ENCODE data around the gene CELSR2. TPM values are rescaled to one million over a fixed set of nuclear protein-coding genes. Genes with fewer than 3 reads are reported as not detected.

CELSR2 gene
- total RNA-seq, 2 donors from 2014 or later, result 0.77 to 1.3 TPM

DNA sequence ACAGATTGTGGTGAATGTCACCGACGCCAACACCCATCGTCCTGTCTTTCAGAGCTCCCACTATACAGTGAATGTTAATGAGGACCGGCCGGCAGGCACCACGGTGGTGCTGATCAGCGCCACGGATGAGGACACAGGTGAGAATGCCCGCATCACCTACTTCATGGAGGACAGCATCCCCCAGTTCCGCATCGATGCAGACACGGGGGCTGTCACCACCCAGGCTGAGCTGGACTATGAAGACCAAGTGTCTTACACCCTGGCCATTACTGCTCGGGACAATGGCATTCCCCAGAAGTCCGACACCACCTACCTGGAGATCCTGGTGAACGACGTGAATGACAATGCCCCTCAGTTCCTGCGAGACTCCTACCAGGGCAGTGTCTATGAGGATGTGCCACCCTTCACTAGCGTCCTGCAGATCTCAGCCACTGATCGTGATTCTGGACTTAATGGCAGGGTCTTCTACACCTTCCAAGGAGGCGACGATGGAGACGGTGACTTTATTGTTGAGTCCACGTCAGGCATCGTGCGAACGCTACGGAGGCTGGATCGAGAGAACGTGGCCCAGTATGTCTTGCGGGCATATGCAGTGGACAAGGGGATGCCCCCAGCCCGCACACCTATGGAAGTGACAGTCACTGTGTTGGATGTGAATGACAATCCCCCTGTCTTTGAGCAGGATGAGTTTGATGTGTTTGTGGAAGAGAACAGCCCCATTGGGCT is 3.0 kb downstream of the CELSR2 start:
- Mint-ChIP-seq H3K27ac (no peak overlapping the region), H3K4me1 (no peaks in the 10 kb centered on the region), H3K36me3 (ENCODE audit: low read depth) (no peaks in the 10 kb centered on the region), H3K4me3 (no peak overlapping the region), H3K27me3 (no peaks in the 10 kb centered on the region), H3K9me3 (no peaks in the 10 kb centered on the region)
- no peak for ATAC-seq (replicated peaks)

DNA sequence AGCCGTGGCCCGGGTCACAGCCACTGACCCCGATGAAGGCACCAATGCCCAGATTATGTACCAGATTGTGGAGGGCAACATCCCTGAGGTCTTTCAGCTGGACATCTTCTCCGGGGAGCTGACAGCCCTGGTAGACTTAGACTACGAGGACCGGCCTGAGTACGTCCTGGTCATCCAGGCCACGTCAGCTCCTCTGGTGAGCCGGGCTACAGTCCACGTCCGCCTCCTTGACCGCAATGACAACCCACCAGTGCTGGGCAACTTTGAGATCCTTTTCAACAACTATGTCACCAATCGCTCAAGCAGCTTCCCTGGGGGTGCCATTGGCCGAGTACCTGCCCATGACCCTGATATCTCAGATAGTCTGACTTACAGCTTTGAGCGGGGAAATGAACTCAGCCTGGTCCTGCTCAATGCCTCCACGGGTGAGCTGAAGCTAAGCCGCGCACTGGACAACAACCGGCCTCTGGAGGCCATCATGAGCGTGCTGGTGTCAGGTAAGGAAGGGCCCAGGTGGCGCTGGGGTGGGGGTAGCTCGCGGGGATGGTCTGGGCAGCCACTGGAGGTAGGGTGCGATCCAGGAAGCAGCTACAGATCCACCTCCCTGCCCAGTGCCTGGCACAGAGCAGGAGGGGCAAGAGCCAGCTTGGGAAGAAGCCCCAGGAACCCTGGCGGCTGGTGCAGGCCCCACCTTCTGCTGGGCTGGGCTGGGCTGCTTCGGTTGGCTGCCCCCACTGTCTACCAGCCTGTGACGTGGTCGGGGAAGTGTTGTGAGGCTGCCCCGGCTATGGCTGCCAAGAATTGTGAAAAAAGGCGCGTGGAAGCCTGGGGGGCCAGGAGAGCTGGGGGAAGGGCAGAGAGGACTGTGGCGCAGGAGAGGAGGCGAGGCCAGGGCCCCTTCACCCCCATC is 3.8 kb downstream of the CELSR2 start:
- no peak overlapping the region for H3K27ac Mint-ChIP-seq
- H3K4me3 Mint-ChIP-seq, result no peak overlapping the region
- H3K4me1 Mint-ChIP-seq, result no peaks in the 10 kb centered on the region
- H3K9me3 Mint-ChIP-seq, result no peaks in the 10 kb centered on the region
- no peaks in the 10 kb centered on the region for H3K27me3 Mint-ChIP-seq
- ATAC-seq (replicated peaks), result no peak
- no peaks in the 10 kb centered on the region for H3K36me3 Mint-ChIP-seq (ENCODE audit: low read depth)

DNA sequence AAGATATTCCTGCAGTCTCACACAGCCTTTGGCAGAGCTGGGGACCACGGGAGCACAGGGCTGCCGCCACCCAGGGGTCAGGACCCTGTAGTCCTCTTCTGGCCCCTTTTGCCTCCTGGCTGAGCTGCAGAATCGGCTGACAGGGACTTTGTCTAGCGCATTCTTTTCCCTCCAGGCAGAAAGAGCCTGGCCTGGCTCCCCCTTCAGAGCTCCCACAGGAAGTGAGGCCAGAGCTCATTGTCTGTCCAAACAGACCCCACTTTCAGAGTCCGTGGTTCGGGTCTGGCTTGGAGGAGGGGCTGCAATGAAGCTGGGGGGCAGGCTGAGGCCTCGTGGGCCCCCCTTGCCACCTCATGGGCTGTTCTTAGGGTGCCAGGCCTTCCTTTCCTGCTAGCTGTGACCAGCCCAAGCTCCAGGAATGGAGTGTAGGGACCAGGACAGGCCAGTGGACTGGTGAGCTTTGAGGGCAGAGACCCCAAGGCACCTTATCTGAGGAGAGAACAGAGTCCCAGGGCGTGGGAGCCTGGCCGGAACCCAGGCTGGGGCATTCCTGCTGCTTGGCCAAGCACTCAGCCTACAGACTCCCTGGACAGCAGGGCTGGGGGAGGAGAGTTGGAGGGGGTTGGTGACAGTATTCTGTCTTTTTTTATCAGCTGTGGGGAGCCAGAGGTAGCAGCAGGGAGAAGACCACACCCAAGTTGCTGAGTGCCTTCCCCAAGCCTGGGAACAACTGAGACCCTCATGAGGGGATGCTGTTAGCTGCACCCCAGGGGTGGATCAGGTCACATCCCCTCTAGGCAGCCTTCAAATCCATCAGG is 4.7 kb downstream of the CELSR2 start:
- Mint-ChIP-seq H3K27me3 (no peaks in the 10 kb centered on the region), H3K4me3 (no peak overlapping the region), H3K4me1 (no peaks in the 10 kb centered on the region), H3K9me3 (no peaks in the 10 kb centered on the region), H3K27ac (no peak overlapping the region), H3K36me3 (ENCODE audit: low read depth) (no peaks in the 10 kb centered on the region)
- no peak for ATAC-seq (replicated peaks)

DNA sequence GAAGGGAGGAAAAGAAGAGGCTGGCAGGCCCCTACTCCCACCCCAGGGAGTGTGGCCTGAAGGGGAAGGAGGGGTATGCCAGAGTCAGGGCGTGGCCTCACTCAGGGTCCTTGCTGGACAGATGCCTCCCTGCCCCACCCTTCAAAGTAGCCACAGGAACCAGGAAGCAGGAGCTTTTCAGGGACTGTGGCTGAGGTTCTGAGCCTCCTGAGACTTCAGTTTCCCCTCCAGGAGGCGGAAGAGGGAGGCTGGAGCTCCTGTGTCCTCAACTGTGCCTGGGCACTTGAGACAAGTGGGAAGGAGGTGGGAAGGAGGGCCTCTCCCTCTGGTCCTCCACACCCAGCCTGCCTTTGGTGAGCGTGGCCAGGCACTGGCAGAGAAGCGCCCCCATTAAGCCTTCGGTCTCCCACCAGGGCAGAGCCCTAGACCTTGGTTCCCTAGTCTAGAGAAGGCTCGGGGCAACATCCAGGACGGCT is 5.3 kb downstream of the CELSR2 start:
- H3K27me3 Mint-ChIP-seq, result no peaks in the 10 kb centered on the region

DNA sequence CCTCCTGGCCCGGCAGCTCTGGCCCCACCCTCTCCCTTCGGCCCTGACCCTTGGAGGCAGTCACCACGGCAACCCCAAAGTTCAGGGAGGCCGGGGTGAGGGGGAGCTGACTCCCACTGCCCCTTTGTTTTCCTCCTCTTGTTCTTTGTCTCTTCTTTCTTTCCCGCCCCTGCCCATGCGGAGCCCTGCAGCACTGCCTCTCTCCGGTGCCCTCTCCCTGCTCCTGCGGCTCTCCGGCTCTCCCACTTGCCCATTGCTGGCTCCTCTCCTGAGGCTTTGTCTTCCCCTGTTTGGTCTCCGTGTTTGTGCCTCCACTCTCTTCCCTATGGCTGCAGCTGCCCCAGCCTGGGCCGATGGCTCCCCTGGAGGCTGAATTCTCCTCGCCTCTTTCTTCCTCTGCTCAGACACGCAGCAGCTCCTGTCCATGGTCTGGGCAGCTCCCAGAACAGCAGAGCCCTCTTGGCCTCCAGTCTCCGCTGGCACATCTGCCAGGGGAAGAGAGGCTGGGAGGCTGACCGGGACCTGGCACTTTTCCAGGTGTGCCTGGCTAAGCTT is 5.8 kb downstream of the CELSR2 start:
- no peak for ATAC-seq (replicated peaks)
- no peaks in the 10 kb centered on the region for H3K4me1 Mint-ChIP-seq
- no peaks in the 10 kb centered on the region for H3K9me3 Mint-ChIP-seq
- H3K4me3 Mint-ChIP-seq, result no peak overlapping the region
- no peaks in the 10 kb centered on the region for H3K36me3 Mint-ChIP-seq (ENCODE audit: low read depth)
- no peak overlapping the region for H3K27ac Mint-ChIP-seq
- no peaks in the 10 kb centered on the region for H3K27me3 Mint-ChIP-seq

More for the DNA sequence above, 5.3 kb downstream of the CELSR2 start:
- Mint-ChIP-seq H3K4me3 (no peak overlapping the region), H3K4me1 (no peaks in the 10 kb centered on the region), H3K9me3 (no peaks in the 10 kb centered on the region), H3K36me3 (ENCODE audit: low read depth) (no peaks in the 10 kb centered on the region), H3K27ac (no peak overlapping the region)
- no peak for ATAC-seq (replicated peaks)

DNA sequence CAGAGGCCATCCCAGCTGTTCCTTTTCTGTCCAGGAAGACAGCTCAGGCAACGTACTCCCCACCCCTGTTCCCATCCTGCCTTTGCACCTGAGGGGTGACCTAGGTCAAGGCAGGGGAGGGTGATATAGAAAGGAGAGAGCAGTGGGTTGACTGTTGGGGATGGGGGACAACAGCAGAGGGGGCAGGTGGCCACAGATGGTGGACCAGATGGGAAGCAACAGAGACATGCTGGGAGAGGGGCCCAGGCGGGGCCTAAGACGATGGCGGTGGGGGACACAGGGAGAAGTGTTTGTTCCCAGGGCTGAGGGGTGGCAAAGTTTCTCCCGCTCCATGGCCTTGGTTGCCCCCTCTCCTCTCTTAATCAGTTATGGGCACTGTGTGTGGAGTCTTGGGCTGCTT is 6.3 kb downstream of the CELSR2 start:
- Mint-ChIP-seq H3K4me1 (no peaks in the 10 kb centered on the region), H3K4me3 (no peak overlapping the region), H3K9me3 (no peaks in the 10 kb centered on the region), H3K36me3 (ENCODE audit: low read depth) (no peaks in the 10 kb centered on the region), H3K27me3 (no peaks in the 10 kb centered on the region), H3K27ac (no peak overlapping the region)
- no peak for ATAC-seq (replicated peaks)

DNA sequence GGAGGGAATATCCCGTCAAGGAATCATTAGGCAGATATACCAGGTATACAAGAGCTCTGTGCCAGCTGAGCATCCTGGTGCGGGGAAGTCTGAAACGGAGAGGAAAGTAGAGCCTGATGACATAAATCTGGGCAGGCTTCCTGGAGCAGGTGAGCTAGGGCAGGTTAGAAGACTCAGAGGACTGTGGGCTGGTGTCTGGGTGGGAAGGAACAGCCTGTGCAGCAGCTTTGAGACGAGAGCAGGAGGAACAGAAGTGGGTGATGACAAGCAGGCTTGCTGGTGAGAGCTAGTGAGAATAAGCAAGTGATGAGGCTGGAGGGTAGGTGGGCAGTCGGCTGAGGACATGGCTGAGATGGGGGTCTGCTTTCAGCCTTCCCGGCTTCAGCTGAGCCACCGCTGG is 6.7 kb downstream of the CELSR2 start:
- H3K4me3 Mint-ChIP-seq, result no peak overlapping the region
- H3K4me1 Mint-ChIP-seq, result no peaks in the 10 kb centered on the region
- no peak overlapping the region for H3K27ac Mint-ChIP-seq
- H3K36me3 Mint-ChIP-seq (ENCODE audit: low read depth), result no peaks in the 10 kb centered on the region
- H3K9me3 Mint-ChIP-seq, result no peaks in the 10 kb centered on the region
- no peak for ATAC-seq (replicated peaks)
- no peaks in the 10 kb centered on the region for H3K27me3 Mint-ChIP-seq

DNA sequence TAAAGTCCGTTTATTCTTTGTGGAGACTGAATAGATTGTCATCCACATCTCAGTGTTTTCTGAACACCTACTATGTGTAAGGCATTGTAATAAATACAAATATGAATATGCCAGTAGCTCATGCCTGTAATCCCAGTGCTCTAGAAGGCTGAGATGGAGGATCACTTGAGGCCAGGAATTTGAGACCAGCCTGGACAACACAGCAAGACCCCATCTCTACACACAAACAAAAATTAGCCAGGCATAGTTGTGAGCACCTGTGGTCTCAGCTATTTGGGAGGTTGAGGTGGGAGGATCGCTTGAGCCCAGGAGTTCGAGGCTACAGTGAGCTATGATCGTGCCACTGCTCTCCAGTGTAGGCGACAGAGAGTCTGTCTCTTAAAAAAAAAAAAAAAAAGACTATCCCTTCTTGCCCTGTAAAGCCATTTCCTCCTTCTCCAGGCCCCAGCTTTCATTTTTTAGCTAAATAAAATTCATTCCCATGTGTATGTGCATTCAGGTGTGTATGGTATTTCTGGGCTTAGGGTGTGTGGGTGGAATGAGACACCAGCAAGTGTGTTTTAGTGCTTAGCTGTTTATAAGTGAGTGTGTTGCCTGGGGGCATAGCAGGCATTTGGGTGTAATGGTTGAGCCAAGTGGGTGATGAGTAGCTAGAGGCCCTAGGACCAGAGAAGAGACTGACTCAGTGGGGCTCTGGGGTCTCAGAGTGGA is 7.8 kb downstream of the CELSR2 start:
- no peak overlapping the region for H3K4me3 Mint-ChIP-seq
- H3K4me1 Mint-ChIP-seq, result no peaks in the 10 kb centered on the region
- H3K36me3 Mint-ChIP-seq (ENCODE audit: low read depth), result no peaks in the 10 kb centered on the region
- H3K27ac Mint-ChIP-seq, result no peak overlapping the region
- ATAC-seq (replicated peaks), result no peak
- H3K9me3 Mint-ChIP-seq, result no peaks in the 10 kb centered on the region
- no peaks in the 10 kb centered on the region for H3K27me3 Mint-ChIP-seq

DNA sequence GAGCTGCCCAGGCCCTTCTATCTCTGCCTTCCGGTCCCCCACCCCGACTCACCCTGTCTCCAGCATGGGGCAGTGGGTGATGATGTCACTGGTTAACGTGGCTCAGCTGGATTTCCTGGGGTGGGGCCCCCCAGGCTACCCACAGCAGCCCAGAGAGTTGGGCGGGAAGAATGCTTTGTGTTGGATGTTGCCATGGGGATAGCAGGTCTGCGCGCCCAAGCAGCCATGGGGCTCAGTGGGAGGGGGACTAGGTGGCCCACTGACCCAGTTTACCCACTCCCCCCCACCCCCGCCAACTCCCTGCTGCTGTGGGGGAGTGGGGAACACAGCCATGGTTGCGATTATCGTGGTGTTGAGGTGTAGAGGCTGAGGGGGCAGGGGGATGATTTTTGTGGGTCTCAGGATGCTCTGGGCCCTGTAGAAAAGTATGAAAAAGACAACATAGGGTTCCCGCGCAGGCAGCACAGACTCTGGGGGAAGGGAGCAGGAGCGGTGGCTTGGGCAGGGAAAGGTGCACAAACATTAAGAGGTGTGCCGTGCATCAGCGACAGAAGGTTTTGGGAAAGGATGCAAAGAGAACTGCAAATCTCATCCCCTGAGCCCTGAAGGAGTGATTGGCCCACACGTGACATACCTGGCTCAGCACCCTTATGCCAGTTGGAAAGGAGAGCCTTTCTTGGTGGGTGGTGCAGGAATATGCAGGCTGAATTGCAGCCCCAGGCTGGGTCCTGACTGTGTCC is 8.5 kb downstream of the CELSR2 start:
- Mint-ChIP-seq H3K4me1 (no peaks in the 10 kb centered on the region), H3K4me3 (no peak overlapping the region), H3K27me3 (no peaks in the 10 kb centered on the region), H3K27ac (no peak overlapping the region), H3K9me3 (no peaks in the 10 kb centered on the region), H3K36me3 (ENCODE audit: low read depth) (no peaks in the 10 kb centered on the region)
- no peak for ATAC-seq (replicated peaks)

DNA sequence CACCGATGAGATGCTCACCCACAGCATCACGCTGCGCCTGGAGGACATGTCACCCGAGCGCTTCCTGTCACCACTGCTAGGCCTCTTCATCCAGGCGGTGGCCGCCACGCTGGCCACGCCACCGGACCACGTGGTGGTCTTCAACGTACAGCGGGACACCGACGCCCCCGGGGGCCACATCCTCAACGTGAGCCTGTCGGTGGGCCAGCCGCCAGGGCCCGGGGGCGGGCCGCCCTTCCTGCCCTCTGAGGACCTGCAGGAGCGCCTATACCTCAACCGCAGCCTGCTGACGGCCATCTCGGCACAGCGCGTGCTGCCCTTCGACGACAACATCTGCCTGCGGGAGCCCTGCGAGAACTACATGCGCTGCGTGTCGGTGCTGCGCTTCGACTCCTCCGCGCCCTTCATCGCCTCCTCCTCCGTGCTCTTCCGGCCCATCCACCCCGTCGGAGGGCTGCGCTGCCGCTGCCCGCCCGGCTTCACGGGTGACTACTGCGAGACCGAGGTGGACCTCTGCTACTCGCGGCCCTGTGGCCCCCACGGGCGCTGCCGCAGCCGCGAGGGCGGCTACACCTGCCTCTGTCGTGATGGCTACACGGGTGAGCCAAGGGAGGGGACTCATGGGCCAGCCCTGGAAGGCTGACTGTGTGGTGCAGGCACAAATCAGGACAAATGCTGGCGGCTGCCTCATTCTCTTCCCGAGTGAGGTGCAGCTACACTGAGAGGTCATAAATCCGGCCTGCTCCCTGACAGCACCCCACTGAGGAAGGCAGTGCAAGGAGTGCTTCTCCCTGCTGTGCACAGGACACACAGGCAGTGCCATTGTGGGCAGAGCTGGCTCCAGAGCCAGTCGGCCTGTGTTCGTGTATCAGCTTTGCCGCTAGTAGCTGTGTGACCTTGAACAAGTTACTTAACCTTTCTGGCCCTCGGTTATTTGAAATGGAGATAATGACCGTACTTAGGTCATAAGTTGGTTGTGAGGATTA is 9.4 kb downstream of the CELSR2 start:
- no peak overlapping the region for H3K27ac Mint-ChIP-seq
- no peaks in the 10 kb centered on the region for H3K36me3 Mint-ChIP-seq (ENCODE audit: low read depth)
- H3K4me3 Mint-ChIP-seq, result no peak overlapping the region
- no peak for ATAC-seq (replicated peaks)
- H3K4me1 Mint-ChIP-seq, result peaks cover 5% of the 10 kb centered on the region
- no peaks in the 10 kb centered on the region for H3K9me3 Mint-ChIP-seq
- H3K27me3 Mint-ChIP-seq, result no peaks in the 10 kb centered on the region

DNA sequence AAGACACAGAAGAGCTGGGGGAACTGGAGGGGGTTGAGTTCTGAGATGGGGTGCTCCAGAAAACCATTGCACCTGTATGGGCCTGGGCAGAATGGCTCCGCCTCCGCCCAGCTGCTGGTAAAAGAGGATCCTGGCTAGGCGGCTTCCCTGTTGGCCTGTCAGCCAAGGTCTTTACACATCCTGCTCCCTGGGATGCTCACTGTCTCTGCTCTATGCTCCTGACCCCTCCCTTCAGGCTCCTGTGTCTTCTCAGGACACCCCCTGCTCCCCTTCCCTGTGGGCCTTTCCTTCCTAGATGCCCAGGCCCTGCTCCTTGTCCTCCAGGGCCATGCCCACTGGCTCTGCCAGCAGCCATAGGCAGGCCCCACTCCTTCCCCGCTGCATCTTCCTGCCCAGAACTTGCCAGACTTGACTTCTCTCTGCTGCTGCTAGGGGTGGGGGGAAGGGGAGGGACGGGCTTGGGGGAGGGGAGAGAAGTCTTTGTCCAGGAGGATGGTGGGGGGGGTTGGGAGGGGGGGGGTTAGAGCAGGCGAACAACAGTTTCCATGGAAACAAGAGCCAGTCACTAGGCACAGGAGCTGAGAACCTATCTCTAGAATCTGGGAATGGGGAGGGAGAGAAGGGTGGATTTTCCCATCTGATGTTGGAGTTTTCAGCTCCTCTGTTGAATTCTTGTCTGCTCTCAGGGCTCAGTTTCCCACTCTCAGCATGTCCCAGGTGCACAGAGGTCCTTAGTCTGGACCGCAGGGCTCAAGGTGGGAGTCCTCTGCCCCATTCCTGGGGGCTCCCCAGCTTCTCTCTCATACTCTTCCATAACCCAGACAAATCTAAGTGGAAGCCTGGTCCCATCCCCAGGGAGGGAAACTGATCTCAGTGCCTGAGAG is 10.6 kb downstream of the CELSR2 start:
- ATAC-seq (replicated peaks), result no peak
- peaks cover 6% of the 10 kb centered on the region for H3K4me1 Mint-ChIP-seq
- H3K27ac Mint-ChIP-seq, result no peak overlapping the region
- no peaks in the 10 kb centered on the region for H3K27me3 Mint-ChIP-seq
- no peaks in the 10 kb centered on the region for H3K36me3 Mint-ChIP-seq (ENCODE audit: low read depth)
- H3K9me3 Mint-ChIP-seq, result no peaks in the 10 kb centered on the region
- no peak overlapping the region for H3K4me3 Mint-ChIP-seq

DNA sequence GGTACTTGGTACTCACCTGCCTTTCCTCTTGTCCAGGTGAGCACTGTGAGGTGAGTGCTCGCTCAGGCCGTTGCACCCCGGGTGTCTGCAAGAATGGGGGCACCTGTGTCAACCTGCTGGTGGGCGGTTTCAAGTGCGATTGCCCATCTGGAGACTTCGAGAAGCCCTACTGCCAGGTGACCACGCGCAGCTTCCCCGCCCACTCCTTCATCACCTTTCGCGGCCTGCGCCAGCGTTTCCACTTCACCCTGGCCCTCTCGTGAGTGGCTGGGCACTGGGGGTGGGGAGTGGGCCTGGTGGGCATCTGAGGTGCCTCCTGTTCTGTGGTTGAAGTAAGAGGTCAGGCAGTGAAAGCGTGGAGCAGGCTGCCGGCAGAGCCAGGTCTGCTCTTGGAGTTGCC is 11.7 kb downstream of the CELSR2 start:
- Mint-ChIP-seq H3K36me3 (ENCODE audit: low read depth) (no peaks in the 10 kb centered on the region), H3K4me1 (peaks cover 6% of the 10 kb centered on the region), H3K27me3 (no peaks in the 10 kb centered on the region), H3K9me3 (no peaks in the 10 kb centered on the region), H3K27ac (no peak overlapping the region), H3K4me3 (no peak overlapping the region)
- no peak for ATAC-seq (replicated peaks)
